Head of caudate nucleus (tissue), 42 donors: ENCODE results near the gene GPX1.
"Not testable (repeated sequence)": the region's sequence is repeated elsewhere in the genome, so short reads cannot be mapped to it uniquely, and the experiment has no call there.

Experiments used
- DNase-seq, 42 donors: peaks; one replicate each; pipeline versions ENCODE4 v3.0.0 to v3.0.0-alpha.2; 2020 to 2021; ENCODE audit warnings: mixed read lengths in 7 of 42
- intact Hi-C: fragments of 100-400 bp; cut with DNase I; formaldehyde crosslinking; loops from one replicate; pipeline ENCODE4 v1.15.0; 2022

GPX1 gene

DNA sequence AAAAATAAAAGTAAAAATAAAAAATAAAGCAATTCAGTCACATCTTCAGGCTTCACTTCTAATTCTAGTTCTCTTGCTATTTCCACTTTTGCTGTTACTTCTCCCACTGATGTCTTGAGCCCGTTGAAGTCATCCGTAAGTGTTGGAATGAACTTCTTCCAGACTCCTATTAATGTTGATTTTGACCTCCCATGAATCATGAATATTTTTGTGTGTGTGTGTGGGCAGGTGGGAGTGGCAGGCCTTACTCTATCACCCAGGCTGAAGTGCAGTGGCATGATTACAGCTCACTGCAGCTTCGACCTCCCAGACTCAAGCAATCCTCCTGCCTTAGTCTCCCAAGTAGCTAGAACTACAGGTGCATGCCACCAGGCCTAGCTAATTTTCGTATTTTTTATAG lies 29.0 kb downstream of the GPX1 start:
- DNase-seq: no peak
- intact Hi-C loops: no loop called here

DNA sequence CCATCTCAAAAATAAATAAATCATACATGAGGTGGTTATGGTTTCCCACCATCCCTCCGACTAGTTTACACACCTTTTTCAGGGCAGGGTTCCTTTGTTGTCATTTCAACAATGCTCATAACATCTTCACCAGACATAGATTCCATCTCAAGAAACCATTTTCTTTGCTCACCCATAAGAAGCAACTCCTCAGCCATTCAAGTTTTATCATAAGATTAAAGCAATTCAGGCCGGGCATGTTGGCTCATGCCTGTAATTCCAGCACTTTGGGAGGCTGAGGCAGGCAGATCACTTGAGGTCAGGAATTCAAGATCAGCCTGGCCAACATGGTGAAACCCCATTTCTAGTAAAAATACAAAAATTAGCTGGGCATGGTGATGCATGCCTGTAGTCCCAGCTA lies 29.8 kb downstream of the GPX1 start:
- intact Hi-C loops, DNase-seq: not testable (repeated sequence)

DNA sequence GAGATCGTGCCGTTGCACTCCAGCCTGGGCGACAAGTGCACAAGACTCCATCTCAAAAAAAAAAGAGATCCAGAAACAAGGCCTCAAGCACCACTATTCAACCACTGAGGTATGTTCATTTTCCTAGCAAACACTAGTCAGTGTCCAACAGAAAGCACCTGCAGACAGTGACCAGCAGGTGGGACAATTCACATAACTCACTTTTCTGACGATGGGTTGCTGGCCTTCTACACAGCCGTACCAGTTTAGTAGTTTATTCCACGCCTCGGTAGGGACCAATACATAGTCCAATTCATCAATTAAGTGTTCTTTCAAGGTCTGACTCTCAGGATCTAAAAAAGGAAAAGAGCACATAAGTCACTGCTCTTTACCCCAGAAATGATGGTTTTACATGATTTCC lies 30.7 kb downstream of the GPX1 start:
- intact Hi-C loops: no loop called here
- DNase-seq: no peak

DNA sequence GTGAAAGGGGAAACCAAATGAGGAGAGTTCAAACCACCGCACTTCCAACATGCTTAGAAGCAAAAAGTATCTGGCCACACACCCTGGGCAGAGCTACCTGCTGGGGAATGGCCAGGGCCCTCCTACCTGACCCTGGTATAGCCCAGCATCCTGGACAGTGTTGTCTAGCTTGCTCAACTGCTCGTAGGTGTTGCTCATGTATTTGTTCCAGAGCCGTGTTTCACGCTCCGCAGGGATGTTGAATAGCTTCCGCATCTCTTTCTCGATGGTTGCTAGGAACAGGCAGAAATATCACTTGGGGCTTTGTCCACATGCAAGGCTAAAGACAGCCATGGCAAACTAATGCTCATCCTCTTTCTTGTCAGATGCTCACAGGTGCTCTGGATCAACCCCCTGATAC lies 33.4 kb downstream of the GPX1 start:
- DNase-seq: no peak
- intact Hi-C loops: no loop called here

DNA sequence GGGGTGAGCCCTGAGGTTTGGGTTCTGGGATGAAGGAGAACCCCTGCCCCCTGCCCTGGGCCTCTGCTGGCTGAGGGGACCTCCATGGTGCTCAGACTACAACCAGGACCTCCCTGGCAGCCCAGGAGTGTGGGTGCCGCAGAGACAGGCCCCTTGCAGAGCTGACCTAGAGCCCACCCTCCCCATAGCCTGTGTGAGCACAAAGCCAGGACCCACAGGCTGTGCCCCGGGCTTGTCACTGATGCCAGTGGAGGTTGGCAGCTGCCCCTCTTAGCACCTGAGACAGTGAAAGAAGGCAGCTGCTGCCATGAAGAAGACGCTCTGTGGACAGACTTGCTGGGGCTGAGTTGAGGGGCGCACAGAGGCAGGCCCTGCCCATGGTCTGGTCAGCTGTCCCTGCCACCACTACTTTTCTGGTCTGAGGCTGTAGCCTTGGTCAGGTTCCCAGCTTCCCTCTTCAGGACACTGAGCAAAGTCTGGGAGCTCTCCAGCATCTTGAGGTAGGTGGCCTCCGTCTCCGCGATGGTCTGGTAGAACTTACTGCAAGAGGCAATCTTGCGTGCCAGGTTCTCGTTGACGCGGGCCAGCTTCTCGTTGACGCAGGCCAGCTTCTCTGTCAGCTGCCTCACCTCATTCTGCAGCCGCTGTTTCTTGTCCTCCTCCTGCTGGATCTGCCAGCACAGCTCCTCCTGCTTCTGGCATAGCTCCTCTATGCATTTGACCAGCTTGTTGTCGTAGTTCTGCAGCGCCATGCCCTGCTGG lies 41.3 kb downstream of the GPX1 start:
- intact Hi-C loops: no loop called here
- peak in 25 of 42 donors; percentile 11 to 63 (median 33) for DNase-seq

DNA sequence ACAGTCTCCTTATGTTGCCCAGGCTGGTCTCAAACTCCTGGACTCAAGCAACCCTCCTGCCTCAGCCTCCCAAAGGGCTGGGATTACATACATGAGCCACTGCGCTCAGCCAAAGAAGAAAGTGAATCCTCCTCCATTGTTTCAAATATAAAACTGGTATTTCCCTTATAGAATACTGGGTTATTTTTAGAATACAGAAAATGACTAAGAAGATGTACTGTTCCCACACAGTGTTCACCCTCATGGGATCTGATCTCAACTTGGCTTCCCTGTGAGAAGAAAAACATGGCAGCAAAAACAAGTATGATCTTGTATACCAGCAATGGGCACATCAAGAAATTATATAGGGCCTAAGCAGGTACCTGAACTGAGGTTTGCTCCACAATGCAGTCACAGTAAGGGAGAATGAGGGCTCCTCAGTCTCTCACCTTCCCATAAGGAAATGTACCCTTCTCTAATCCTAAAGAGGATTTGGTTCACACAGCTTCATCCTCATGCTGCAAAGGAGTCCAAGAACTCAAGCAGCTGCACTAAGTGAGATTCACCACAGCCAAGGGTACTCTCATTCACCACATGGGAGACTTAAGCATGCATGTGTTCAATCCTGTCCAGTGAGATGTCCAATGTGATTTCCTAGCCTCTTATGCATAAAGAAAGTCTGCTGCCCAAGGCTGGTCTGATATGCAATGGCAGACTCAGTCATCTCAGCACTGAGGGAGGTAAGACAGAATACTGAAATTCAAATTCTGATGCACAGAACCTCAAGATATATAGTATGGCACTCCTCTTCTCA lies 44.1 kb downstream of the GPX1 start:
- intact Hi-C loops: no loop called here
- DNase-seq: peak in 6 of 42 donors; percentile 8 to 42 (median 16)

DNA sequence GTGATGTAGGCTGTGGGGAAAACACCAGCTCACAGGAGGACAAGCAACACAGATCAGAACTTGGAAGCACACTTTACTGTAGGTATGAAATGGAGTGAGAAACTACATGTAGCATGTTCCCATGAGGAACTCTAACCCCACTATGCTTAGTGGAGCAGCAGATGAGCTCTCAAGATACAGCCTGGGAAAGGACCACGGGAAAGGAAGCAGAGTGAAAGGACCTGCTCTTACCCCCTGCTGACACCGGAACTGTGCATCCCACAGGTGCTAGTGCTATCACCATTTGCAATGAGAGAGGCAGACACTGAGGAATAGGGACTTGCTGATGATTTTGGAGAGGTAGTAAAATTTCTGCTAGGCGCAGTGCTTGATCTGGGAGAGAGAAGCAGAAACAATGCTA lies 46.9 kb downstream of the GPX1 start:
- DNase-seq: no peak
- intact Hi-C loops: no loop called here

DNA sequence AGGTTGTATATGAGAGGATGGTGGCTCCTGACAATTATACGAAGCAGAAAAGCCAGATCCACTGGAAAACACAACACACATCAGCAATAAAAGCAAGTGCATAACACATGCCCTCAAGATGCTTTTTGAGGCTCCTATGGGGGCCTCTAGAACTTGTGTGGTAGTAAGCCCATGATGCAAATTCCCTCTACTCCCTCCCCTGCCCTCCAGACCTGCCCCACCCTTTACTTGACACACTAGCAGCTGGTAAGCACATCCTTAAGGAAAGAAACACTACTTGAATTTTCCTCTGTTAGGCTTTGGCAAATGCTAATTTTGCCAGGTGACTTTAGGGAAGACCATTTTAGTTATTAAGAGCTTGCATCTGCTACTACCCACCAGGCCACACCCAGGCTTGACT lies 47.5 kb downstream of the GPX1 start:
- no peak for DNase-seq
- intact Hi-C loops: no loop called here
